Epithelial cell of proximal tubule (primary cell): ENCODE measurements around the gene QSOX1. TPM values are rescaled to one million over a fixed set of nuclear protein-coding genes. Genes with fewer than 3 reads are reported as not detected.

ENCODE experiments used
- DNase-seq: peaks from one replicate; pipeline ENCODE4 v3.0.0-alpha.2; 2011; ENCODE audit warnings: low read depth
- H3K4me3 ChIP-seq: 2 replicates; pipeline ENCODE4 v1.5.1; 2011; ENCODE audit warnings: low read depth, mild to moderate bottlenecking, low read length
- CTCF ChIP-seq: conservative IDR thresholded peaks from 2 replicates; pipeline ENCODE4 v1.5.1; 2012; ENCODE audit warnings: low read depth, mild to moderate bottlenecking, low read length
- total RNA-seq: library from RNA; depleted of rRNA; stranded (reverse); fragments of >200 nt; gene quantifications from 2 replicates; pipeline ENCODE4 v1.2.3, GENCODE V29; 2015

QSOX1 gene
- total RNA-seq, 1 donor from 2014 or later = 247 TPM

- no peak for DNase-seq
- no peak overlapping the region for H3K4me3 ChIP-seq
- no peak for TF ChIP-seq CTCF
Measured at GRCh38 chr1:180206581-180206980, 51.9 kb downstream of the QSOX1 start.

- no peak for TF ChIP-seq CTCF
- DNase-seq = no peak
- no peak overlapping the region for H3K4me3 ChIP-seq
Measured at GRCh38 chr1:180208264-180208663, 53.6 kb downstream of the QSOX1 start.

GRCh38 chr1:180210008-180210620 is 55.4 kb downstream of the QSOX1 start:
- DNase-seq = no peak
- no peak for TF ChIP-seq CTCF
- no peak overlapping the region for H3K4me3 ChIP-seq

GRCh38 chr1:180211156-180211859 is 56.6 kb downstream of the QSOX1 start:
- TF ChIP-seq CTCF = no peak
- no peak for DNase-seq
- H3K4me3 ChIP-seq = no peak overlapping the region

- TF ChIP-seq CTCF = no peak
- no peak for DNase-seq
- H3K4me3 ChIP-seq = no peak overlapping the region
Measured at GRCh38 chr1:180211860-180212229, 57.2 kb downstream of the QSOX1 start.

- DNase-seq = no peak
- no peak for TF ChIP-seq CTCF
- H3K4me3 ChIP-seq = no peak overlapping the region
Measured at GRCh38 chr1:180213401-180214170, 58.9 kb downstream of the QSOX1 start.
